Body of pancreas (tissue), 4 donors: ENCODE data around the gene ARID5B.

Source experiments
- POLR2A ChIP-seq, 3 donors: fragments of 450-650 bp; IDR thresholded peaks; one replicate each; pipeline ENCODE4 v1.6.1; 2016; ENCODE audit warnings: antibody characterized with exemption in 3 of 3, mild to moderate bottlenecking in 2 of 3
- TF ChIP-seq, protein P1 (sequence below), 7 experiments: fragments of 450-650 bp in 4 of 7; fragments of 200-600 bp in 3 of 7; sonication (generic) in 3 of 7; IDR thresholded peaks; one replicate each; pipeline ENCODE4 v1.5.1; 2016 to 2019; ENCODE audit warnings: antibody characterized with exemption in 7 of 7

DNA sequence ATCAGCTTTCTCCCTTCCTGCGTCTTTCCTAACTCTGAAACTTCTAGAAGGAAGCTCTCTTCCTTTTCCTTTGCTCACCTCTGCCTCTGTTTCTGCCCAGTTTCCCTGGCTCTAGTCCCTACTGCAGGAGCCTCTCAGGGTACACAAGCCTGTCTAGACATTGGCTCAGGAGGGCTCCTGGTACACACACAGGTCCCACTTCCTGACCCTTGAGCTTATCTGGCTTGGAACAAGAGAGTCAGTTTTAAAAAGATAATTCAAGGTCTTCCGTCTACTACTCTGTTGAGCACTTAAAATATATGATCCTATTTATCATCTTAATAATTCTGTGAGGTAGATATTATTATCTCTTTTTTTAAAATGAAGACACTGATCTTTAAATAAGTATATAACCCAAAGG, 226.5 kb downstream of the ARID5B start:
- TF ChIP-seq, protein P1, sequence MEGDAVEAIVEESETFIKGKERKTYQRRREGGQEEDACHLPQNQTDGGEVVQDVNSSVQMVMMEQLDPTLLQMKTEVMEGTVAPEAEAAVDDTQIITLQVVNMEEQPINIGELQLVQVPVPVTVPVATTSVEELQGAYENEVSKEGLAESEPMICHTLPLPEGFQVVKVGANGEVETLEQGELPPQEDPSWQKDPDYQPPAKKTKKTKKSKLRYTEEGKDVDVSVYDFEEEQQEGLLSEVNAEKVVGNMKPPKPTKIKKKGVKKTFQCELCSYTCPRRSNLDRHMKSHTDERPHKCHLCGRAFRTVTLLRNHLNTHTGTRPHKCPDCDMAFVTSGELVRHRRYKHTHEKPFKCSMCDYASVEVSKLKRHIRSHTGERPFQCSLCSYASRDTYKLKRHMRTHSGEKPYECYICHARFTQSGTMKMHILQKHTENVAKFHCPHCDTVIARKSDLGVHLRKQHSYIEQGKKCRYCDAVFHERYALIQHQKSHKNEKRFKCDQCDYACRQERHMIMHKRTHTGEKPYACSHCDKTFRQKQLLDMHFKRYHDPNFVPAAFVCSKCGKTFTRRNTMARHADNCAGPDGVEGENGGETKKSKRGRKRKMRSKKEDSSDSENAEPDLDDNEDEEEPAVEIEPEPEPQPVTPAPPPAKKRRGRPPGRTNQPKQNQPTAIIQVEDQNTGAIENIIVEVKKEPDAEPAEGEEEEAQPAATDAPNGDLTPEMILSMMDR (IDR thresholded peaks at IDR 0.05), result no peak
- TF ChIP-seq POLR2A (IDR thresholded peaks at IDR 0.05), result no peak
